Measurements from ENCODE around the gene FNDC10. TPM values are rescaled to one million over a fixed set of nuclear protein-coding genes. Genes with fewer than 3 reads are reported as not detected.

The FNDC10 gene
- total and polyA plus RNA-seq, 9 of the 15 experiments (the other 6 are each of a cell fraction or from before 2014, with no cell fraction given): 0.08 to 6.3 (median 1.6) TPM

DNA sequence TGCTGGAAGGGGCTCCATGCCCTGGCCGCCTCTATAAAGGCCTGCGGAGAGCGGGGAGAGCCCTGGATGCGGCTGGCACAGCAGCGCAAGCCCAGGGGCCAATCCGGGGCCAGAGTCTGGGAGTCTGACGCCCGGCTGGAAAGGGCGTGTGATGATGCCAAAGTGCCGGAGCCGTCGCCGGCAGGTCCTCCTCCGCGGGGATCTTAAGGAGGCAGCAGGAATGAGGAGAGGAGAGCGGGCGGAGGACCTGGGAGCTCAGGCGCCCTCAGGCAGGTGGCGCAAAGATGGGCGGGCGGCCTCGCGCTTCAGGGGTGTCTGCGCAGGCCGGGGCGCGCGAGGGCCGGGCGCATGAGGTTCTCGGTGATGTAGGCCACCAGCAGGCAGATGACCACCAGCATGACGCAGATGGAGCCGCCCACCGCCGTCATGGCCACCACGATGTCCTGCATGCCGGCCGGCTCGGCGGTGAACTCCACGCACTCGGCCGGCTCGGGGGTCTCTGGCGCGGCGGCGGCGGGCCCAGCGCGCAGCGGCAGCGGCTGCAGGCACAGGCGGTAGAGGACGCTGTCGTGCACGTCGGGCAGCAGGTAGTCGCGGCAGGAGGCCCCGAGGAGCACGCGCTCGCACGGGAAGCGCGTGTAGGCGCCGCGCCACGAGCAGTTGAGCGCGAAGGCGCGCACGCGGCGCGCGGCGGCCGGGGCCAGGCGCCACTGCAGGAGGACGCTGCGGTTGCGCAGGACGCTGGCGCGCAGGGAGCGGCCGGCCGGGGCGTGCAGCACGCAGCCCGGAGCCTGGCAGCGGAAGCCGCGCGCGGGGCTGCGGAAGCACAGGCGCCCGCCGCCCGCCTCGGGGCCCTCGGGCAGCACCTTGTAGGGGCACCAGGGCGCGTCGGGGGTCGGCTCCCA is 653 bp downstream of the FNDC10 start (continued):
- TF ChIP-seq JUN (IDR thresholded peaks at IDR 0.05; ENCODE audit: borderline replicate concordance, low read depth, low read length) (peak; percentile 10; the same call in 1 of the 2 replicates), JUN (CRISPR knock-in tag; IDR thresholded peaks at IDR 0.05; ENCODE audit: borderline replicate concordance) (peak; percentile 71; the same call in 1 of the 2 replicates), ATF2 (CRISPR knock-in tag; IDR thresholded peaks at IDR 0.05) (peak; percentile 77; the same call in 1 of the 2 replicates), PPARD (CRISPR knock-in tag; IDR thresholded peaks at IDR 0.05) (no peak), FOSL1 (tag; conservative IDR thresholded peaks at IDR 0.05) (no peak), HNRNPLL (IDR thresholded peaks at IDR 0.05; ENCODE audit: low read depth, low read length, poor library complexity, severe bottlenecking) (peak; percentile 65), CREBBP (IDR thresholded peaks at IDR 0.05; ENCODE audit: low read depth, low read length) (no peak), E2F3 (CRISPR knock-in tag; IDR thresholded peaks at IDR 0.05) (peak; percentile 74), ZBTB33 (CRISPR knock-in tag; IDR thresholded peaks at IDR 0.05) (peak; percentile 99), EGR1 (conservative IDR thresholded peaks at IDR 0.05) (no peak), ZBTB7A (IDR thresholded peaks at IDR 0.05; ENCODE audit: borderline replicate concordance, control insufficient read depth, low read depth, low read length) (peak; percentile 65; the same call in 1 of the 2 replicates), TEAD4 (IDR thresholded peaks at IDR 0.05; ENCODE audit: low read length) (no peak), TEAD4 (CRISPR knock-in tag; IDR thresholded peaks at IDR 0.05; ENCODE audit: borderline replicate concordance) (peak; percentile 92; the same call in 1 of the 2 replicates), FUS (optimal IDR thresholded peaks at IDR 0.05; ENCODE audit: low read depth, low read length) (peak; percentile 50), RNF2 (IDR thresholded peaks at IDR 0.05) (no peak), MEIS2 (IDR thresholded peaks at IDR 0.05; ENCODE audit: partially characterized antibody) (peak; percentile 31), SP1 (CRISPR knock-in tag; IDR thresholded peaks at IDR 0.05) (no peak)
- TF ChIP-seq, protein P1, sequence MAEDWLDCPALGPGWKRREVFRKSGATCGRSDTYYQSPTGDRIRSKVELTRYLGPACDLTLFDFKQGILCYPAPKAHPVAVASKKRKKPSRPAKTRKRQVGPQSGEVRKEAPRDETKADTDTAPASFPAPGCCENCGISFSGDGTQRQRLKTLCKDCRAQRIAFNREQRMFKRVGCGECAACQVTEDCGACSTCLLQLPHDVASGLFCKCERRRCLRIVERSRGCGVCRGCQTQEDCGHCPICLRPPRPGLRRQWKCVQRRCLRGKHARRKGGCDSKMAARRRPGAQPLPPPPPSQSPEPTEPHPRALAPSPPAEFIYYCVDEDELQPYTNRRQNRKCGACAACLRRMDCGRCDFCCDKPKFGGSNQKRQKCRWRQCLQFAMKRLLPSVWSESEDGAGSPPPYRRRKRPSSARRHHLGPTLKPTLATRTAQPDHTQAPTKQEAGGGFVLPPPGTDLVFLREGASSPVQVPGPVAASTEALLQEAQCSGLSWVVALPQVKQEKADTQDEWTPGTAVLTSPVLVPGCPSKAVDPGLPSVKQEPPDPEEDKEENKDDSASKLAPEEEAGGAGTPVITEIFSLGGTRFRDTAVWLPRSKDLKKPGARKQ (CRISPR knock-in tag; IDR thresholded peaks at IDR 0.05): peak; percentile 94
- TF ChIP-seq, protein P2, sequence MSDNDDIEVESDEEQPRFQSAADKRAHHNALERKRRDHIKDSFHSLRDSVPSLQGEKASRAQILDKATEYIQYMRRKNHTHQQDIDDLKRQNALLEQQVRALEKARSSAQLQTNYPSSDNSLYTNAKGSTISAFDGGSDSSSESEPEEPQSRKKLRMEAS (CRISPR knock-in tag; IDR thresholded peaks at IDR 0.05): peak; percentile 94
- TF ChIP-seq, protein P3, sequence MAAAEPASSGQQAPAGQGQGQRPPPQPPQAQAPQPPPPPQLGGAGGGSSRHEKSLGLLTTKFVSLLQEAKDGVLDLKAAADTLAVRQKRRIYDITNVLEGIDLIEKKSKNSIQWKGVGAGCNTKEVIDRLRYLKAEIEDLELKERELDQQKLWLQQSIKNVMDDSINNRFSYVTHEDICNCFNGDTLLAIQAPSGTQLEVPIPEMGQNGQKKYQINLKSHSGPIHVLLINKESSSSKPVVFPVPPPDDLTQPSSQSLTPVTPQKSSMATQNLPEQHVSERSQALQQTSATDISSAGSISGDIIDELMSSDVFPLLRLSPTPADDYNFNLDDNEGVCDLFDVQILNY (CRISPR knock-in tag; IDR thresholded peaks at IDR 0.05): peak; percentile 67; the same call in 1 of the 2 replicates

Data from K562 (cell line).